Parathyroid adenoma (tissue), 2 donors: ENCODE data around the gene BBS4.

Experiments used
- H2AFZ ChIP-seq: fragments of 300-600 bp; sonication (generic); one replicate; pipeline ENCODE4 v1.7.0; 2017; ENCODE audit warnings: antibody characterized with exemption, mild to moderate bottlenecking
- H3K27ac ChIP-seq: fragments of 300-600 bp; sonication (generic); one replicate; pipeline ENCODE4 v1.7.0; 2017
- H3K27me3 ChIP-seq: fragments of 300-600 bp; sonication (generic); one replicate; pipeline ENCODE4 v1.7.0; 2017; ENCODE audit warnings: low read length; ENCODE audit not compliant: control insufficient read depth, insufficient read depth
- H3K36me3 ChIP-seq: fragments of 300-600 bp; sonication (generic); one replicate; pipeline ENCODE4 v1.7.0; 2017; ENCODE audit warnings: low read length; ENCODE audit not compliant: control insufficient read depth, insufficient read depth
- H3K4me1 ChIP-seq: fragments of 300-600 bp; sonication (generic); one replicate; pipeline ENCODE4 v1.7.0; 2017; ENCODE audit warnings: control low read depth
- H3K4me2 ChIP-seq: fragments of 300-600 bp; sonication (generic); one replicate; pipeline ENCODE4 v1.7.0; 2017; ENCODE audit warnings: low read length
- H3K4me3 ChIP-seq: fragments of 300-600 bp; sonication (generic); one replicate; pipeline ENCODE4 v1.7.0; 2017; ENCODE audit warnings: low read depth, low read length
- H3K79me2 ChIP-seq: fragments of 300-600 bp; sonication (generic); one replicate; pipeline ENCODE4 v1.7.0; 2017; ENCODE audit warnings: control low read depth
- H3K9ac ChIP-seq: fragments of 300-600 bp; sonication (generic); one replicate; pipeline ENCODE4 v1.7.0; 2017; ENCODE audit warnings: mild to moderate bottlenecking
- H3K9me3 ChIP-seq: fragments of 300-600 bp; sonication (generic); one replicate; pipeline ENCODE4 v1.7.0; 2017; ENCODE audit warnings: low read length; ENCODE audit not compliant: control insufficient read depth
- TF ChIP-seq, protein P1 (sequence below): fragments of 300-600 bp; sonication (generic); IDR thresholded peaks from one replicate; pipeline ENCODE4 v1.7.0; 2017; ENCODE audit warnings: antibody characterized with exemption, mild to moderate bottlenecking
- donor health status: primary hyperparathyroidism.

The BBS4 gene

GRCh38 chr15:72782274-72783003, 96.4 kb downstream of the BBS4 start:
- Histone ChIP-seq H3K4me3 (peak overlapping the region; percentile 81), H3K27ac (no peak overlapping the region), H3K9me3 (no peaks in the 10 kb centered on the region), H3K36me3 (no peaks in the 10 kb centered on the region), H3K4me1 (no peaks in the 10 kb centered on the region), H3K9ac (no peak overlapping the region), H3K79me2 (peaks cover 13% of the 10 kb centered on the region), H3K27me3 (no peaks in the 10 kb centered on the region), H2AFZ (peak overlapping the region; percentile 93), H3K4me2 (peak overlapping the region; percentile 74)
- TF ChIP-seq, protein P1, sequence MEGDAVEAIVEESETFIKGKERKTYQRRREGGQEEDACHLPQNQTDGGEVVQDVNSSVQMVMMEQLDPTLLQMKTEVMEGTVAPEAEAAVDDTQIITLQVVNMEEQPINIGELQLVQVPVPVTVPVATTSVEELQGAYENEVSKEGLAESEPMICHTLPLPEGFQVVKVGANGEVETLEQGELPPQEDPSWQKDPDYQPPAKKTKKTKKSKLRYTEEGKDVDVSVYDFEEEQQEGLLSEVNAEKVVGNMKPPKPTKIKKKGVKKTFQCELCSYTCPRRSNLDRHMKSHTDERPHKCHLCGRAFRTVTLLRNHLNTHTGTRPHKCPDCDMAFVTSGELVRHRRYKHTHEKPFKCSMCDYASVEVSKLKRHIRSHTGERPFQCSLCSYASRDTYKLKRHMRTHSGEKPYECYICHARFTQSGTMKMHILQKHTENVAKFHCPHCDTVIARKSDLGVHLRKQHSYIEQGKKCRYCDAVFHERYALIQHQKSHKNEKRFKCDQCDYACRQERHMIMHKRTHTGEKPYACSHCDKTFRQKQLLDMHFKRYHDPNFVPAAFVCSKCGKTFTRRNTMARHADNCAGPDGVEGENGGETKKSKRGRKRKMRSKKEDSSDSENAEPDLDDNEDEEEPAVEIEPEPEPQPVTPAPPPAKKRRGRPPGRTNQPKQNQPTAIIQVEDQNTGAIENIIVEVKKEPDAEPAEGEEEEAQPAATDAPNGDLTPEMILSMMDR = no peak

DNA sequence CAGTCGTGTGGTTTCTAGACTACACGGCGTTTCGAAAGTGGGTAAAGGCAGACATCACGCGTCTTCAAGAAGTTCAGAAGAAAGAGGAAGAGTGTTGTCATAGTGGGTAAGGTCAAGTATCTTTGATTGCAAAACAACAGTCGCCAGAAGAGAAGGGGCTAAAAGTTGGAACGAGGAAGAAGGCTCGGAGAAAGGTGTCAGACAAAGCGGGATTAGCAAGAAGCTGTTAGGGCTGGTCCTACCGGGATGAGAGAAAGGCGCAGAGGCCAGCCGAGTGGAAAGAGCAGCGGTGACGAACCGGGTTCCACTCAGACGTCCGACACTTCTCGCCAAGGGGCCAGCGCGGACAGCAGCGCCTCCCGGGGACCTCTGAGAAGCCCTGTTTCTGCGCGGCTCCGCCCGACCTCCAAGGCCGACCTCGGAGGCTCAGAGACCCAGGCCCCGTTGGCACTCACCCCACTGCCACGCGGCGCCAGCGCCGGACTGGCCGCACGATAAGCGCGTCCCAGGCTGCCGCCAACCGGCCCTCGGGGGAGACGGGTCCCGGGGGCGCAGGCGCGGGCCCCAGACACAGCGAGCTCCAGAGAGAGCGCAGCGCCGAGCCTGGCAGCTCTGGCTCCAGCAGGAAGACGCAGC, 97.1 kb downstream of the BBS4 start:
- H3K4me1 ChIP-seq = no peaks in the 10 kb centered on the region
- TF ChIP-seq, protein P1 = no peak
- peak overlapping the region; percentile 74 for H3K4me2 ChIP-seq
- H3K36me3 ChIP-seq = no peaks in the 10 kb centered on the region
- no peaks in the 10 kb centered on the region for H3K27me3 ChIP-seq
- peak overlapping the region; percentile 93 for H2AFZ ChIP-seq
- peak overlapping the region; percentile 81 for H3K4me3 ChIP-seq
- no peaks in the 10 kb centered on the region for H3K9me3 ChIP-seq
- H3K9ac ChIP-seq = peak overlapping the region; percentile 56
- peak overlapping the region; percentile 90 for H3K27ac ChIP-seq
- H3K79me2 ChIP-seq = peaks cover 11% of the 10 kb centered on the region

GRCh38 chr15:72783640-72784455, 97.8 kb downstream of the BBS4 start, which contains the start of gene ADPGK:
Gene ADPGK (minus strand): TSS chr15:72783758. CDS start chr15:72783691, 67 bp downstream.
- Histone ChIP-seq H3K4me3 (peak within 1 kb of the TSS; percentile 81), H3K79me2 (peaks cover 10% of the 10 kb centered on the region), H2AFZ (peak within 1 kb of the TSS; percentile 93), H3K4me2 (peak within 1 kb of the TSS; percentile 93), H3K27me3 (no peaks in the 10 kb centered on the region), H3K4me1 (no peaks in the 10 kb centered on the region), H3K27ac (peak within 1 kb of the TSS; percentile 90), H3K9ac (peak within 1 kb of the TSS; percentile 58), H3K9me3 (no peaks in the 10 kb centered on the region), H3K36me3 (no peaks in the 10 kb centered on the region)
- TF ChIP-seq, protein P1 = no peak

DNA sequence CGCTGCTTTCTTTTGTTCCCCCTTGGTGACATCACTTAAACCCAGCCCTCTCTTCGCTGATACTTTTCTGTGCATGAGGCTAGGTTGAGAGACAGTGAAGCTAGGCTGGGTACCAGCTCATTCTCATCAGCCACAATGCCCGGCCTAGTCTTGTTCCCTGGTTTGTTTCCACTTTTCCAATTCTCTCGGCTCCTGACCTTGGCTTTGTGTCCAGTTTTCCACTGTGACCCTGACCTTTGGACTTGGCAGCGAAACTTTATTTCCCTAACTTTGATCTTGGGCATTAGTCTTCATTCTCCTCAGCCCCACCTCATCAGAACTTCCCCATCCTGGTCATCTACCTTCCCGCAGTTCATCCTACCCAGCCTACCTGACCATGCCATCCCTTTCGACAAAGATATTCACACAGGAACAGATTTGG, 98.5 kb downstream of the BBS4 start:
- no peaks in the 10 kb centered on the region for H3K36me3 ChIP-seq
- no peaks in the 10 kb centered on the region for H3K9me3 ChIP-seq
- TF ChIP-seq, protein P1 = no peak
- peak overlapping the region; percentile 93 for H3K4me2 ChIP-seq
- H3K9ac ChIP-seq = no peak overlapping the region
- H2AFZ ChIP-seq = peak overlapping the region; percentile 93
- H3K79me2 ChIP-seq = peaks cover 10% of the 10 kb centered on the region
- H3K27me3 ChIP-seq = no peaks in the 10 kb centered on the region
- H3K4me1 ChIP-seq = no peaks in the 10 kb centered on the region
- H3K4me3 ChIP-seq = peak overlapping the region; percentile 81
- H3K27ac ChIP-seq = peak overlapping the region; percentile 90
